Vagina (tissue), 2 donors: ENCODE data around the gene RGPD4. TPM values are rescaled to one million over a fixed set of nuclear protein-coding genes. Genes with fewer than 3 reads are reported as not detected.
A peak's percentile ranks its signal among the peaks of the same experiment; 100 is the strongest.

Source experiments
- DNase-seq, 2 donors: peaks; one replicate each; pipeline ENCODE4 v3.0.0-alpha.2; 2017; ENCODE audit errors: extremely low spot score in 2 of 2
- H3K27ac ChIP-seq: fragments of 200-600 bp; sonication (generic); one replicate; pipeline ENCODE4 v1.5.1; 2019
- H3K27me3 ChIP-seq: fragments of 200-600 bp; sonication (generic); one replicate; pipeline ENCODE4 v1.5.1; 2019
- H3K36me3 ChIP-seq, 2 donors: fragments of 200-600 bp; sonication (generic); one replicate each; pipeline ENCODE4 v1.5.1; 2017 to 2019
- H3K4me1 ChIP-seq: fragments of 200-600 bp; sonication (generic); one replicate; pipeline ENCODE4 v1.5.1; 2019
- H3K4me3 ChIP-seq, 2 donors: fragments of 200-600 bp; sonication (generic); 1 replicate in 1 of 2; 2 replicates in 1 of 2; pipeline ENCODE4 v1.5.1; 2016 to 2019
- H3K9me3 ChIP-seq: fragments of 200-600 bp; sonication (generic); one replicate; pipeline ENCODE4 v1.5.1; 2019
- POLR2A ChIP-seq, 2 donors: fragments of 450-650 bp; IDR thresholded peaks; one replicate each; pipeline ENCODE4 v1.6.1; 2017; ENCODE audit warnings: antibody characterized with exemption in 2 of 2, mild to moderate bottlenecking in 2 of 2, moderate library complexity in 2 of 2
- POLR2AphosphoS5 ChIP-seq, 2 donors: sonication (generic); formaldehyde crosslinking; IDR thresholded peaks; one replicate each; pipeline ENCODE4 v1.9.0; 2017; ENCODE audit warnings: antibody characterized with exemption in 2 of 2, mild to moderate bottlenecking in 2 of 2, low read depth in 1 of 2; ENCODE audit not compliant: insufficient read depth in 1 of 2
- intact Hi-C: fragments of 100-400 bp; cut with DNase I; formaldehyde crosslinking; loops from one replicate; pipeline ENCODE4 v1.15.1; 2023
- total RNA-seq: library from RNA; depleted of rRNA; stranded (reverse); fragments of >200 nt; gene quantifications from one replicate; pipeline ENCODE4 v1.2.3, GENCODE V29; 2016
- TF ChIP-seq, protein P1 (sequence below), 3 experiments: fragments of 450-650 bp in 2 of 3; fragments of 200-600 bp in 1 of 3; sonication (generic) in 1 of 3; IDR thresholded peaks; one replicate each; pipeline ENCODE4 v1.5.1; 2017 to 2019; ENCODE audit warnings: antibody characterized with exemption in 3 of 3, mild to moderate bottlenecking in 2 of 3, moderate library complexity in 2 of 3

The RGPD4 gene
- total RNA-seq, 1 donor from 2014 or later = not detected

- DNase-seq = no peak
- Histone ChIP-seq H3K36me3 (no peaks in the 10 kb centered on the region), H3K9me3 (no peaks in the 10 kb centered on the region), H3K4me1 (no peaks in the 10 kb centered on the region), H3K27me3 (no peaks in the 10 kb centered on the region), H3K27ac (no peak overlapping the region), H3K4me3 (no peak overlapping the region)
- intact Hi-C loops = no loop called here
- TF ChIP-seq, protein P1, sequence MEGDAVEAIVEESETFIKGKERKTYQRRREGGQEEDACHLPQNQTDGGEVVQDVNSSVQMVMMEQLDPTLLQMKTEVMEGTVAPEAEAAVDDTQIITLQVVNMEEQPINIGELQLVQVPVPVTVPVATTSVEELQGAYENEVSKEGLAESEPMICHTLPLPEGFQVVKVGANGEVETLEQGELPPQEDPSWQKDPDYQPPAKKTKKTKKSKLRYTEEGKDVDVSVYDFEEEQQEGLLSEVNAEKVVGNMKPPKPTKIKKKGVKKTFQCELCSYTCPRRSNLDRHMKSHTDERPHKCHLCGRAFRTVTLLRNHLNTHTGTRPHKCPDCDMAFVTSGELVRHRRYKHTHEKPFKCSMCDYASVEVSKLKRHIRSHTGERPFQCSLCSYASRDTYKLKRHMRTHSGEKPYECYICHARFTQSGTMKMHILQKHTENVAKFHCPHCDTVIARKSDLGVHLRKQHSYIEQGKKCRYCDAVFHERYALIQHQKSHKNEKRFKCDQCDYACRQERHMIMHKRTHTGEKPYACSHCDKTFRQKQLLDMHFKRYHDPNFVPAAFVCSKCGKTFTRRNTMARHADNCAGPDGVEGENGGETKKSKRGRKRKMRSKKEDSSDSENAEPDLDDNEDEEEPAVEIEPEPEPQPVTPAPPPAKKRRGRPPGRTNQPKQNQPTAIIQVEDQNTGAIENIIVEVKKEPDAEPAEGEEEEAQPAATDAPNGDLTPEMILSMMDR (IDR thresholded peaks at IDR 0.05) = no peak
- TF ChIP-seq POLR2A (IDR thresholded peaks at IDR 0.05) (no peak), POLR2AphosphoS5 (IDR thresholded peaks at IDR 0.05; ENCODE audit: insufficient read depth in 1 of 2, low read depth in 1 of 2) (no peak)
Measured at GRCh38 chr2:107927034-107927534, 100.4 kb downstream of the RGPD4 start.

DNA sequence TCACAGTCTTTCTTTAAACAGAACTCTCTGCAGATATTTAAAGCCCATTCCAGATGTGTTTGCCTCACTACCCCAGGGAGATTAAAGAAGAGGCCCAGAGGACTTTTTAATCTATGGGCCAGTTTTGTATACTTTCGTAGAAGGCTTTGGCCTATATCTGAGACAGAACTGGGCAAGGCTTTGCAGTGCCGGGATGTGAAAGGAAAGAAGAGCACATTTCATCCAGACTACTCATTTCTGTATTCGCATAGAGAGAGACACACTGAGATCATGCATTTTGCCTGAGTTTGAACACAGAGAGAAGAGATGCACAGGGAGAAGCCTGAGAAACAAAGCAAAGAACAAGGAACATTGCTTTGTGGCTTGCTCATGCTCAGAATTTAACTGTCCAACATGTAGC is 104.7 kb downstream of the RGPD4 start:
- intact Hi-C loops = no loop called here
- DNase-seq = no peak
- H3K4me3 ChIP-seq = no peak overlapping the region

GRCh38 chr2:107932488-107932887 is 105.8 kb downstream of the RGPD4 start:
- TF ChIP-seq, protein P1 (IDR thresholded peaks at IDR 0.05) = no peak
- TF ChIP-seq POLR2AphosphoS5 (IDR thresholded peaks at IDR 0.05; ENCODE audit: insufficient read depth in 1 of 2, low read depth in 1 of 2) (no peak), POLR2A (IDR thresholded peaks at IDR 0.05) (no peak)
- Histone ChIP-seq H3K27ac (no peak overlapping the region), H3K4me1 (no peaks in the 10 kb centered on the region), H3K36me3 (no peaks in the 10 kb centered on the region), H3K27me3 (no peaks in the 10 kb centered on the region), H3K9me3 (no peaks in the 10 kb centered on the region), H3K4me3 (no peak overlapping the region)
- no peak for DNase-seq
- intact Hi-C loops = no loop called here

More for the DNA sequence above, 104.7 kb downstream of the RGPD4 start:
- H3K27ac ChIP-seq = no peak overlapping the region
- no peaks in the 10 kb centered on the region for H3K27me3 ChIP-seq
- H3K4me1 ChIP-seq = no peaks in the 10 kb centered on the region
- H3K36me3 ChIP-seq = no peaks in the 10 kb centered on the region
- H3K9me3 ChIP-seq = no peaks in the 10 kb centered on the region
- TF ChIP-seq POLR2AphosphoS5 (IDR thresholded peaks at IDR 0.05; ENCODE audit: insufficient read depth in 1 of 2, low read depth in 1 of 2) = no peak
- TF ChIP-seq, protein P1 (IDR thresholded peaks at IDR 0.05) = no peak
- TF ChIP-seq POLR2A (IDR thresholded peaks at IDR 0.05) = no peak

DNA sequence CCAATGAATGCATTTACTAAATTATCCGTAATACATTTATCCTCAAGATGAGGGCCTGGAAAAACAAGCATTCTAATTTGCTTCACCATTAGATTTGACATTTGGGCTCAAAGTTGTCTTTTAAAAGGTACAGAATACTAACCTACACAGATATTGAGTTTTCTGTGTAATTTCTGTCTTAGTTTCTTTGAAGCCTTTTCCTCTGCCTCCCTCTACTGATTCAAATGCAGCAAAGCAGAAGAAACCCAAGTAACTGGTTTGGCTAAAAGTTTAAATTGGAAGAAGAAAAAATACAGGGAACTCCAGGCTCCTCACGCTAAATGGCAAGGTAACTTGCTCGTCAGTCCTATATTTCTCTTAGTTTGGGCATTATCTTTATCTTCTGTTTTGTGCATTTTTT is 106.3 kb downstream of the RGPD4 start:
- H3K4me1 ChIP-seq = no peaks in the 10 kb centered on the region
- TF ChIP-seq POLR2AphosphoS5 (IDR thresholded peaks at IDR 0.05; ENCODE audit: insufficient read depth in 1 of 2, low read depth in 1 of 2) = no peak
- TF ChIP-seq, protein P1 (IDR thresholded peaks at IDR 0.05) = peak in 1 of 3 experiments; percentile 14
- intact Hi-C loops = no loop called here
- no peak for DNase-seq
- H3K36me3 ChIP-seq = no peaks in the 10 kb centered on the region
- no peaks in the 10 kb centered on the region for H3K9me3 ChIP-seq
- no peak overlapping the region for H3K4me3 ChIP-seq
- H3K27me3 ChIP-seq = no peaks in the 10 kb centered on the region
- H3K27ac ChIP-seq = no peak overlapping the region

DNA sequence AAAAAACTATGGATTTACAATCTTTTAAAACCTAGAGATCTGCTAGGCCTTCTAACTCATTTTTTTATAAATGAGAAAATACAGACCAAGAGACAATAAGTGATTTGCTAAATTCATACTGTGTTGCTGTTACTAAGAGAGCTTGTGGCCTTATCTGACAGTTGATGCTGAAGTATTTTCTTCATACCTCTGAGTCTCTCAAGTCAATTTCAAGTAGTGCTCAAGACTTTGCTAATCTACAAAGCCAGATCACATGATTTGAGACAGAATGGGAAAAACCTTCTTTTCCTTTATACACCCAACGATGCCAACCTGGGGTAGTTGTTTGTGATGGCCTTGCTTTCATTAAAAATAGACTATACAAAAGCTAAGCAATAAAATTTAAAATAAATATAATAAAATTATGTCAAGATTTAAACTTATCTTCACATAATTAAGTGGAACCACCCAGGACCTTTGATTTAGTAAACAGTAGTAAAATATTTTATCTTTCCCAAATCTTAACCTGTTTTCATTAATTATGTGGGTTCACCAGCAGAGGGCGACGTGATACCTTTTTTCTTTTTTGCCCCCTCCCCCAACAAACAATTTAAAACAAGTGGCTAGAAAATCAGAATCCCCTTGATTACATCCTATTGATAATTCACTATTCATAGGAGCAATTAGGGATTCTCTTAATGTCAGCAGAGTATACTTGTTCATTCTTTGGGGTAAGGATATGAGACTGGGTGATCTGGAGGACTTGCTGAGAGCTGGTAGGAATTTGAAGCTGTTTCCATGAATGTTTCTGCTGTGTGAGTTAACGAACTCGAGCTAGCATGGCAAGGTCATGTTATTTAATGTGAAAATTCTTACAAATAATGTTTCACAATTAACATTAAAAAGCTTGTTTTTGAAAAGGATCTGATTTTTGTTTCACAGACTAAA is 110.0 kb downstream of the RGPD4 start:
- Histone ChIP-seq H3K9me3 (no peaks in the 10 kb centered on the region), H3K27me3 (no peaks in the 10 kb centered on the region), H3K27ac (no peak overlapping the region), H3K36me3 (no peaks in the 10 kb centered on the region), H3K4me1 (no peaks in the 10 kb centered on the region), H3K4me3 (no peak overlapping the region)
- TF ChIP-seq, protein P1 (IDR thresholded peaks at IDR 0.05) = no peak
- TF ChIP-seq POLR2AphosphoS5 (IDR thresholded peaks at IDR 0.05; ENCODE audit: insufficient read depth in 1 of 2, low read depth in 1 of 2) (no peak), POLR2A (IDR thresholded peaks at IDR 0.05) (no peak)
- DNase-seq = no peak
- intact Hi-C loops = no loop called here
